Keratinocyte (primary cell): ENCODE data around the gene PMVK. TPM values are rescaled to one million over a fixed set of nuclear protein-coding genes. Genes with fewer than 3 reads are reported as not detected.

Experiments
- DNase-seq: peaks from one replicate; pipeline ENCODE4 v3.0.0-alpha.2; 2011; ENCODE audit warnings: low read depth, missing footprints, low spot score
- FAIRE-seq: peaks from 2 replicates; lab custom pipeline; 2011; peaks lifted over from hg19 to GRCh38; lab: Jason Lieb, UNC
- H2AFZ ChIP-seq: 2 replicates; pipeline ENCODE4 v1.6.0; 2012; ENCODE audit warnings: low read length, control low read depth, inconsistent platforms; ENCODE audit not compliant: control insufficient read depth
- H3K27ac ChIP-seq: 2 replicates; pipeline ENCODE4 v1.5.1; 2011; ENCODE audit warnings: low read length; ENCODE audit not compliant: control insufficient read depth, insufficient read depth
- H3K27me3 ChIP-seq: 3 replicates; pipeline ENCODE4 v1.6.0; 2011; ENCODE audit warnings: low read length; ENCODE audit not compliant: control insufficient read depth, insufficient read depth; ENCODE audit errors: extremely low read depth
- H3K36me3 ChIP-seq, 2 experiments: 2 replicates in 1 of 2; 3 replicates in 1 of 2; pipeline ENCODE4 v1.5.1; 2011; ENCODE audit warnings: low read length in 2 of 2, mild to moderate bottlenecking in 1 of 2; ENCODE audit not compliant: control insufficient read depth in 2 of 2, insufficient read depth in 2 of 2; ENCODE audit errors: extremely low read depth in 1 of 2
- H3K4me1 ChIP-seq: 3 replicates; pipeline ENCODE4 v1.5.1; 2011; ENCODE audit warnings: low read length; ENCODE audit not compliant: control insufficient read depth, insufficient read depth; ENCODE audit errors: extremely low read depth
- H3K4me2 ChIP-seq: 3 replicates; pipeline ENCODE4 v1.6.0; 2011; ENCODE audit warnings: low read depth, low read length; ENCODE audit not compliant: control insufficient read depth, insufficient read depth; ENCODE audit errors: extremely low read depth
- H3K4me3 ChIP-seq, 3 experiments: fragments of 200-600 bp in 1 of 3; sonication (generic) in 1 of 3; 2 replicates in 2 of 3; 3 replicates in 1 of 3; pipeline ENCODE4 v1.5.1; 2011 to 2016; ENCODE audit warnings: low read length in 3 of 3, mild to moderate bottlenecking in 3 of 3, control low read depth in 2 of 3, inconsistent platforms in 1 of 3, low read depth in 1 of 3, mixed read lengths in 1 of 3, mixed run types in 1 of 3, moderate library complexity in 1 of 3; ENCODE audit not compliant: control insufficient read depth in 2 of 3, insufficient read depth in 2 of 3; ENCODE audit errors: extremely low read depth in 1 of 3
- H3K79me2 ChIP-seq: 2 replicates; pipeline ENCODE4 v1.6.0; 2012; ENCODE audit warnings: low read length; ENCODE audit not compliant: control insufficient read depth, insufficient read depth
- H3K9ac ChIP-seq: 3 replicates; pipeline ENCODE4 v1.6.0; 2011; ENCODE audit warnings: low read length; ENCODE audit not compliant: control insufficient read depth, insufficient read depth; ENCODE audit errors: extremely low read depth
- H3K9me1 ChIP-seq: 3 replicates; pipeline ENCODE4 v1.6.0; 2011; ENCODE audit warnings: low read length; ENCODE audit not compliant: control insufficient read depth, insufficient read depth; ENCODE audit errors: extremely low read depth
- H3K9me3 ChIP-seq: 2 replicates; pipeline ENCODE4 v1.5.1; 2012; ENCODE audit warnings: low read depth, low read length; ENCODE audit not compliant: control insufficient read depth
- H4K20me1 ChIP-seq: 3 replicates; pipeline ENCODE4 v1.6.0; 2011; ENCODE audit warnings: low read length; ENCODE audit not compliant: control insufficient read depth, insufficient read depth; ENCODE audit errors: extremely low read depth
- EZH2 ChIP-seq: IDR thresholded peaks from one replicate; pipeline ENCODE4 v1.6.1; 2012; ENCODE audit warnings: inconsistent platforms, mild to moderate bottlenecking, low read length, moderate library complexity
- dilution Hi-C: fragments of 300-500 bp; cut with MboI; formaldehyde crosslinking; loops from one replicate; pipeline ENCODE4 v1.7.0; 2020; ENCODE audit warnings: low sequenced_read_pairs; ENCODE audit not compliant: extremely low pct_ligation_motif_present
- polyA plus RNA-seq, 5 experiments: library from polyadenylated mRNA; depleted of rRNA in 3 of 5; stranded (reverse) in 3 of 5; stranded (forward) in 1 of 5; unstranded in 1 of 5; fragments of >200 nt; gene quantifications; 1 replicate in 1 of 5; 2 replicates in 3 of 5; 3 replicates in 1 of 5; pipeline versions ENCODE4 v1.2.1 to v1.2.3, GENCODE V29; 2011 to 2012; ENCODE audit warnings: missing spikeins in 2 of 5, low read depth in 1 of 5, low replicate concordance in 1 of 5
- TF ChIP-seq, protein P1 (sequence below), 3 experiments: IDR thresholded peaks in 1 of 3; conservative IDR thresholded peaks in 1 of 3; optimal IDR thresholded peaks in 1 of 3; 2 replicates in 2 of 3; 3 replicates in 1 of 3; pipeline versions ENCODE3 to v1.5.1; 2011; ENCODE audit warnings: low read length in 3 of 3, mild to moderate bottlenecking in 3 of 3, moderate library complexity in 2 of 3, control low read depth in 1 of 3, inconsistent platforms in 1 of 3; ENCODE audit not compliant: insufficient read depth in 2 of 3; ENCODE audit errors: extremely low read depth in 1 of 3

The PMVK gene
- polyA plus RNA-seq, 1 donor (not counting 4 experiments of a cell fraction or from before 2014, with no cell fraction given): 25.1 TPM

- FAIRE-seq (no peak), DNase-seq (no peak)
- Histone ChIP-seq H3K27me3 (no peaks in the 10 kb centered on the region), H3K79me2 (no peaks in the 10 kb centered on the region), H3K4me3 (no peak overlapping the region), H3K9ac (no peak overlapping the region), H3K4me1 (peaks cover 17% of the 10 kb centered on the region), H3K4me2 (no peak overlapping the region), H2AFZ (no peak overlapping the region), H3K9me3 (peaks cover 7% of the 10 kb centered on the region), H3K27ac (no peak overlapping the region), H3K36me3 (no peaks in the 10 kb centered on the region), H4K20me1 (no peaks in the 10 kb centered on the region), H3K9me1 (no peaks in the 10 kb centered on the region)
- TF ChIP-seq, protein P1, sequence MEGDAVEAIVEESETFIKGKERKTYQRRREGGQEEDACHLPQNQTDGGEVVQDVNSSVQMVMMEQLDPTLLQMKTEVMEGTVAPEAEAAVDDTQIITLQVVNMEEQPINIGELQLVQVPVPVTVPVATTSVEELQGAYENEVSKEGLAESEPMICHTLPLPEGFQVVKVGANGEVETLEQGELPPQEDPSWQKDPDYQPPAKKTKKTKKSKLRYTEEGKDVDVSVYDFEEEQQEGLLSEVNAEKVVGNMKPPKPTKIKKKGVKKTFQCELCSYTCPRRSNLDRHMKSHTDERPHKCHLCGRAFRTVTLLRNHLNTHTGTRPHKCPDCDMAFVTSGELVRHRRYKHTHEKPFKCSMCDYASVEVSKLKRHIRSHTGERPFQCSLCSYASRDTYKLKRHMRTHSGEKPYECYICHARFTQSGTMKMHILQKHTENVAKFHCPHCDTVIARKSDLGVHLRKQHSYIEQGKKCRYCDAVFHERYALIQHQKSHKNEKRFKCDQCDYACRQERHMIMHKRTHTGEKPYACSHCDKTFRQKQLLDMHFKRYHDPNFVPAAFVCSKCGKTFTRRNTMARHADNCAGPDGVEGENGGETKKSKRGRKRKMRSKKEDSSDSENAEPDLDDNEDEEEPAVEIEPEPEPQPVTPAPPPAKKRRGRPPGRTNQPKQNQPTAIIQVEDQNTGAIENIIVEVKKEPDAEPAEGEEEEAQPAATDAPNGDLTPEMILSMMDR (optimal IDR thresholded peaks at IDR 0.05 in 1 of 3, IDR thresholded peaks at IDR 0.05 in 1 of 3, conservative IDR thresholded peaks at IDR 0.05 in 1 of 3; ENCODE audit: extremely low read depth in 1 of 3, insufficient read depth in 2 of 3, low read length in 3 of 3): no peak
- no peak for TF ChIP-seq EZH2
- dilution Hi-C loops: no loop called here
These were observed 24.6 kb downstream of the PMVK start for GRCh38 chr1:154911691-154912550.

DNA sequence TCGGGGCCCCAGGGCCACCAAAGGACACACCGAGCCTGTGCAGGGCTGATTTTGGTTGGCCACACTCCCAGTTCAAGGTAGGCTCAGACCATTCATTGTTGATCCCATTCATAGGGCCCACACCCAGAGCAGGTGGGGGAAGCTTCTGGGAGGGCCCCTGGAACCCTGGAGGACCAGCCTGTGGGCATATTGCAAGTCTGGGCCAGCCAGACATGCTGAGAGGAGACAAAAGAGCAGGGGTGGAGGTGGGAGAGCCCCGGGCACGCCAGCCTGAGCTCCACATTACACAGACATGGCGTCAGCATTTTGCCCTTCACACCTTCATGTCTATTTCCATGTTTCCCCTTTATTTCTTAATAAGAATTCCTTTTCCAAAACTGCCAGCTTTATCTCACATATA is 25.7 kb downstream of the PMVK start:
- dilution Hi-C loops: no loop called here
- FAIRE-seq: peak; percentile 72
- DNase-seq: peak; percentile 7
- H2AFZ ChIP-seq: no peak overlapping the region
- H3K9me1 ChIP-seq: no peaks in the 10 kb centered on the region
- no peaks in the 10 kb centered on the region for H3K79me2 ChIP-seq
- no peak overlapping the region for H3K4me2 ChIP-seq
- H3K27me3 ChIP-seq: no peaks in the 10 kb centered on the region
- H3K9ac ChIP-seq: no peak overlapping the region
- no peaks in the 10 kb centered on the region for H4K20me1 ChIP-seq
- H3K27ac ChIP-seq: no peak overlapping the region
- peaks cover 17% of the 10 kb centered on the region for H3K4me1 ChIP-seq
- TF ChIP-seq, protein P1 (optimal IDR thresholded peaks at IDR 0.05 in 1 of 3, IDR thresholded peaks at IDR 0.05 in 1 of 3, conservative IDR thresholded peaks at IDR 0.05 in 1 of 3; ENCODE audit: extremely low read depth in 1 of 3, insufficient read depth in 2 of 3, low read length in 3 of 3): no peak
- no peak for TF ChIP-seq EZH2
- no peaks in the 10 kb centered on the region for H3K36me3 ChIP-seq
- peaks cover 7% of the 10 kb centered on the region for H3K9me3 ChIP-seq
- H3K4me3 ChIP-seq: no peak overlapping the region
